Endometrial microvascular endothelial cells (primary cell): Measurements from ENCODE around the gene TUBGCP5. TPM values are rescaled to one million over a fixed set of nuclear protein-coding genes. Genes with fewer than 3 reads are reported as not detected.
"Not testable (repeated sequence)": the region's sequence is repeated elsewhere in the genome, so short reads cannot be mapped to it uniquely, and the experiment has no call there.

Experiments
- in situ Hi-C: cut with HindIII; loops from 2 replicates; pipeline ENCODE4 v1.10.0; 2017; ENCODE audit warnings: low sequenced_read_pairs, low pct_unique_long_range_greater_than_20kb; ENCODE audit errors: inconsistent ontology term
- total RNA-seq: library from RNA; depleted of rRNA; stranded (reverse); fragments of >200 nt; gene quantifications from one replicate; pipeline ENCODE4 v1.2.3, GENCODE V29; 2015; ENCODE audit errors: inconsistent ontology term

The TUBGCP5 gene
- 14.0 TPM for total RNA-seq

GRCh38 chr15:23039143-23039916, at the start of gene TUBGCP5:
TUBGCP5 (minus strand) TSS chr15:23039569; CDS start chr15:23039543, 26 bp downstream.
- in situ Hi-C loops: no loop called here

- in situ Hi-C loops: no loop called here
These were observed 43.7 kb upstream of the TUBGCP5 start for GRCh38 chr15:23083115-23083514.

GRCh38 chr15:23081996-23082737, 42.8 kb upstream of the TUBGCP5 start:
- in situ Hi-C loops: not testable (repeated sequence)

- in situ Hi-C loops: no loop called here
These were observed 41.9 kb upstream of the TUBGCP5 start for GRCh38 chr15:23081271-23081670.

GRCh38 chr15:23079766-23080165, 40.4 kb upstream of the TUBGCP5 start:
- in situ Hi-C loops: no loop called here

GRCh38 chr15:23075927-23076326, 36.6 kb upstream of the TUBGCP5 start:
- in situ Hi-C loops: no loop called here

- in situ Hi-C loops: no loop called here
These were observed 35.3 kb upstream of the TUBGCP5 start for GRCh38 chr15:23074684-23075083.

GRCh38 chr15:23073890-23074646, 34.7 kb upstream of the TUBGCP5 start:
- in situ Hi-C loops: no loop called here

GRCh38 chr15:23072633-23073032, 33.3 kb upstream of the TUBGCP5 start:
- in situ Hi-C loops: no loop called here

- in situ Hi-C loops: no loop called here
These were observed 30.3 kb upstream of the TUBGCP5 start for GRCh38 chr15:23069496-23070166.

- in situ Hi-C loops: no loop called here
These were observed 28.0 kb upstream of the TUBGCP5 start for GRCh38 chr15:23067416-23067815.

GRCh38 chr15:23065836-23066235, 26.5 kb upstream of the TUBGCP5 start:
- in situ Hi-C loops: no loop called here

- in situ Hi-C loops: no loop called here
These were observed 24.8 kb upstream of the TUBGCP5 start for GRCh38 chr15:23064156-23064555.

GRCh38 chr15:23057707-23058106, 18.3 kb upstream of the TUBGCP5 start:
- in situ Hi-C loops: no loop called here

- in situ Hi-C loops: no loop called here
These were observed 15.9 kb upstream of the TUBGCP5 start for GRCh38 chr15:23055316-23055715.

GRCh38 chr15:23052522-23052921, 13.2 kb upstream of the TUBGCP5 start:
- in situ Hi-C loops: no loop called here

- in situ Hi-C loops: no loop called here
These were observed 11.3 kb upstream of the TUBGCP5 start for GRCh38 chr15:23050708-23051107.

GRCh38 chr15:23049984-23050628, 10.7 kb upstream of the TUBGCP5 start:
- in situ Hi-C loops: no loop called here
